RCC 7860 (cell line): ENCODE measurements around the gene ATXN7L1.

Experiments
- DNase-seq: peaks from one replicate; pipeline ENCODE4 v3.0.0-alpha.2; 2015; ENCODE audit warnings: low spot score
- FAIRE-seq: peaks from 2 replicates; lab custom pipeline; 2012; peaks lifted over from hg19 to GRCh38; lab: Jason Lieb, UNC

ATXN7L1 gene, protein sequence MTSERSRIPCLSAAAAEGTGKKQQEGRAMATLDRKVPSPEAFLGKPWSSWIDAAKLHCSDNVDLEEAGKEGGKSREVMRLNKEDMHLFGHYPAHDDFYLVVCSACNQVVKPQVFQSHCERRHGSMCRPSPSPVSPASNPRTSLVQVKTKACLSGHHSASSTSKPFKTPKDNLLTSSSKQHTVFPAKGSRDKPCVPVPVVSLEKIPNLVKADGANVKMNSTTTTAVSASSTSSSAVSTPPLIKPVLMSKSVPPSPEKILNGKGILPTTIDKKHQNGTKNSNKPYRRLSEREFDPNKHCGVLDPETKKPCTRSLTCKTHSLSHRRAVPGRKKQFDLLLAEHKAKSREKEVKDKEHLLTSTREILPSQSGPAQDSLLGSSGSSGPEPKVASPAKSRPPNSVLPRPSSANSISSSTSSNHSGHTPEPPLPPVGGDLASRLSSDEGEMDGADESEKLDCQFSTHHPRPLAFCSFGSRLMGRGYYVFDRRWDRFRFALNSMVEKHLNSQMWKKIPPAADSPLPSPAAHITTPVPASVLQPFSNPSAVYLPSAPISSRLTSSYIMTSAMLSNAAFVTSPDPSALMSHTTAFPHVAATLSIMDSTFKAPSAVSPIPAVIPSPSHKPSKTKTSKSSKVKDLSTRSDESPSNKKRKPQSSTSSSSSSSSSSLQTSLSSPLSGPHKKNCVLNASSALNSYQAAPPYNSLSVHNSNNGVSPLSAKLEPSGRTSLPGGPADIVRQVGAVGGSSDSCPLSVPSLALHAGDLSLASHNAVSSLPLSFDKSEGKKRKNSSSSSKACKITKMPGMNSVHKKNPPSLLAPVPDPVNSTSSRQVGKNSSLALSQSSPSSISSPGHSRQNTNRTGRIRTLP

DNA sequence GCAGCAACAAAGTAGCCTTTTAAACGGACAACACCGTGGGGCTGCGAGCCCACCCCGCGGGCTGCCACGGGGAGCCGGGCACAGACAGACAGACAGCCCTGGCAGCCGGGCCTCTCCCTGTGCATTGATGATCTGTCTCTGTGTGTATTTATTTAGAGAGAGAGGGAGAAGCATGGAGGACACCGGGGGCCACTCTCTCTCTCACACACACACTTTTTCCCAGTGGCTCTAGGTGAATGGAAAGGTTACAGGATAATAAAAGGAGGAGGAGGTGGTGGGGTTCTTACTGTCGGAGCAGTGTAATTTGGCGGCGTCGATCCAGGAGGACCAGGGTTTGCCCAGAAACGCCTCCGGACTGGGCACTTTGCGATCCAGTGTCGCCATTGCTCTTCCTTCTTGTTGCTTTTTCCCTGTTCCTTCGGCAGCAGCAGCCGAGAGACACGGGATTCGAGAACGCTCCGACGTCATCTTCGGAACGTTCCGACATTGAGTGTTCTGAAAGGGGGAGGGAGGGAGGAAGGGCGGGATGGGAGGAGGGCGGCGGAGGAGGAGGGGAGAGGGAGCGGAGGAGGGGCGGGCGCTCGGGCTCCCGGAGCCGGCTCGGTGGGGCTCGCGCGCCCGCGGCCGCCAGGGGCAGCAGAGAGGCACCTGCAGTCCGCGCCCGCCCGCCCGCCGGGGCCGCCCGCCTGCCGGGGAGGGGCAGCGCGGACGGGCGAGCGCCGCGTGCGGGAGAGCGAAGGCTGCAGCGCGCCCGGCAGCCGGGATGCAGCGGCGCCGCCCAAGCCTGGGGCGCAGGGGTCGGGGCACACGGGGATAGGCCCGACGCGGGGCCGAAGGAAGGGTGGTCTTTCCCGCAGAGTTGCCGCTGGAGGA lies at the start of gene ATXN7L1:
Gene ATXN7L1 (minus strand): TSS at position 509 of the 873 bp plus-strand sequence. CDS start 41 bp downstream, at position 468.
- peak; percentile 87 for DNase-seq
- FAIRE-seq, result no peak

DNA sequence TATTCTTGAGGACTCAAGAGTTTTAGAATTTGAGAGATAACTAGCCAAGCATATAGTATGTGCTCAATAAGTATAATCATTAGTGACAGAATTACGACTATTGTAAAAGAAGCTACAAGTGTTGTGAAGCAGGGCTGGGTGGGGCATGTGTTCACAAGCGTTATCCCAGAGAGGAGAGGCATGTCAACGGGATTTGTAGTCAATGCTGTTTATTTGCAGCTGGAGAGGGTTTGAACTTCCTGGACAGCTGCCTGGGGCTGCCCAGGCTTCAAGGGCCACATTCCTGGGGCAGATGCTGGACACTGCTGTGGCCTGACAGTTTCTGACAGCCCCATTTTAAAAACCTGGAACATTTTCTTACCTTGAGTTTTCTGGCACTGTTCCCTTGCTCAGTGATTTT lies 49.7 kb upstream of the ATXN7L1 start:
- no peak for DNase-seq
- no peak for FAIRE-seq

DNA sequence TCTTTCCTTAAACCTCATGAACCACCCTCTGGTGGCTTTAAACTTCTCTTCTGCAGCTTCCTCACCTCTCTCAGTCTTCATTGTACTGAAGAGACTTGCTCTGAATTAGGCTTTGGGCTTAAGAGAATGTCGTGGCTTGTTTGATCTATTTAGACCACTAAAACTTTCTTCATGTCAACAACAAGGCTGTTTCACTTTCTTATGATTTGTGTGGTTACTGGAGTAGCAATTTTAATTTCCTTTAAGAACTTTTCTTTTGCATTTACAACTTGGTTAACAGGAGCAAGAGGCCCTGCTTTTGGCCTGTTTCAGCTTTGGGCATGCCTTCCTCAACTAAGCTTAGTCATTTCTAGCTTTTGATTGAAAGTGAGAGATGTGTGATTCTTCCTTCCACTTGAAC lies 48.5 kb upstream of the ATXN7L1 start:
- no peak for FAIRE-seq
- DNase-seq, result no peak

DNA sequence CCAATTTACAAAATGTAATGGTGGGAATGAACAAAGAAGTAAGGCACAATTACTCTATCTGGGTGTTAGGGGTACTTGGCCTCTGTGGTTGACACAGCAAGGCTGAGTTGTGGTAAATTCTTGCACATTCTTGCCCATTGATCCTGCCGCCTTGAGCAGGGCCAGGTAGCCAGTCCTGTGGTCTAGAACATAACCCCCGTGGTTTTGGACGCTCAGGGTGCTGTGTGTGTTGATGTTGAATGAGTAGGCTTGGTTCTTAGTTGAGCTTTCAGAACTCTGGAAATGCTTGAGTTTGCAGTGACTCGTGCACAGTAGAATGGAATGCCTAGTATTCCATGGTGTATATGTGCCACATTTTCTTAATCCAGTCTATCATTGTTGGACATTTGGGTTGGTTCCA lies 44.4 kb upstream of the ATXN7L1 start:
- no peak for FAIRE-seq

DNA sequence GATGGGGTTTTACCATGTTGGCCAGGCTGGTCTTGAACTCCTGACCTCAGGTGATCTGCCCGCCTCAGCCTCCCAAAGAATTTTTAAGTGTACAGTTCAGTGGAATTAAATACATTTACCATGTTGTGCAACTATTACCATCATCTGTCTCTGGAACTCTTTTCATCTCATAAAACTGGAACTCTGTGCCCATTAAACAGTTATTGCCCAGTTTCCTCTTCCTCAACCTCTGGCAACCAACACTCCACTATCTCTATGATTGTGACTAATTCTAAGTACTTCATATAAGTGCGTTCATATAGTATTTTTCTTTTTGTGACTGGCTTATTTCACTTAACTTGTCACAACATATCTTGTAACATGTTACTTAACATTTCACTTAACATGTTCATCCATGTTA lies 41.3 kb upstream of the ATXN7L1 start:
- FAIRE-seq, result no peak

More for the DNA sequence above, 44.4 kb upstream of the ATXN7L1 start:
- DNase-seq, result no peak

DNA sequence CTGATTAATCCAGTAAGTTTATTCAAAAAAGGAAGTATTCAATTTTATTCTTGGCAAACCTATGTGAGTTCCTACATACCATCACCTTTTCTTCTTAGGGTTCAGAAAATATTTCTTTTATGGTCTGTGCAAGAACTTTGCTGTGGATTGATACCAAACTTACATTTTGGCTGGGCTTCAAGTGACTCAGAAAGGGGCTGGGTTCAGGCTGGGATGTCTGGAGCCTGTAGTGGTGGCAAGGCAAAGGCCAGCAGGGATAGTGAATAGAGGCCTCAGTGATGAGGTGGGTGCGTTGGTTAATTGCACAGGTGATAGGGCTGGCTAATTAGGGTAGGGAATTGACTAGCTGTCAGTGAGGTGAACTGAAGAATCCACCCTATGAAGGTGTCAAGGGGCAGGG lies 40.2 kb upstream of the ATXN7L1 start:
- DNase-seq, result no peak
- FAIRE-seq, result no peak

More for the DNA sequence above, 41.3 kb upstream of the ATXN7L1 start:
- DNase-seq, result no peak

DNA sequence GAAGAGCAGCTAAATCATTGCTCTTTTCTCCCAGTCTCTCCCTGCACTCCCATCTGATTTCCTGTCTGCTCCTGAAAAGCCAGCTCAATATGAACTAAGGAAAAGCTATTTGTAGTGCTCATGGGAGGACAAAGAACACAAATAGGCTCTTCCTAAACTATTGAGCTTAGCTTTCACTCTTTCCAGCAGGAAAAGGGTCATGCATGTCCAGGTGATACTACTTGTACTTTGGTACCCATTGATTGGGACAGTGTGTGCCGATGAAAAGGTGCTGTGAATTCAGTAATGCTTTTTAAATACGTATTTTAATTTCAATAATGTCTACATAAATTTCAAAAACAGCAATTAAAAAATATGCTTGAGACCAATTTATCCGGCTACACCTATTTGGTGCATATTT lies 37.5 kb upstream of the ATXN7L1 start:
- FAIRE-seq (no peak), DNase-seq (no peak)

DNA sequence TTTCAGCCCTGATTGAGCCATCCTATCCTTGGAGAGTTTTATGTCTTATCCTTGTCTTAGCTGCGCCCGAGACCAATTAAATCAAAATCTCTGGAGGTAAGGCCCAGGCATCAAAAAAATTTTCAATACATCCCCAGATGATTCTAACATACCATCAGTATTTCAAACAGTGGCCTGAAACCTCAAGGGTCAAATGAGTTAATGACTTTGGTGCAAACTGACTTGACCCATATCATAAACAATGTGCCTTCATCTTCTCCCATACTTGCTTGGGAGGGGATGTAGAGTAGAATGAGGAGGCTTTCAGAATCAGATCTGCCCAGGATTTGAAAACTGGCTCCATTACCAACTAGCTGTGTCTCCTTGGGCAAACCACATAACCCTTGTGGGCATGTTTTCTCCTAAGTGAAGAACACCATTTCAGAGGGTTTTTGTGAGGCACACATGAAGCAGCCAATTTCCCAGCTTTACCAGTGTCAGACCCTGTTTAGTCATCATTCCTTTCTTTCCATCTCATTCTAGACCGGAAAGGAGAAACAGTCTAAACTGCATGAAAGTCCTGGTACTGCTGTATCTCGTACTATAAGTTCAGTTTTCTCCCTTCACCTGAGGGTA lies 35.7 kb upstream of the ATXN7L1 start:
- DNase-seq (no peak), FAIRE-seq (no peak)

DNA sequence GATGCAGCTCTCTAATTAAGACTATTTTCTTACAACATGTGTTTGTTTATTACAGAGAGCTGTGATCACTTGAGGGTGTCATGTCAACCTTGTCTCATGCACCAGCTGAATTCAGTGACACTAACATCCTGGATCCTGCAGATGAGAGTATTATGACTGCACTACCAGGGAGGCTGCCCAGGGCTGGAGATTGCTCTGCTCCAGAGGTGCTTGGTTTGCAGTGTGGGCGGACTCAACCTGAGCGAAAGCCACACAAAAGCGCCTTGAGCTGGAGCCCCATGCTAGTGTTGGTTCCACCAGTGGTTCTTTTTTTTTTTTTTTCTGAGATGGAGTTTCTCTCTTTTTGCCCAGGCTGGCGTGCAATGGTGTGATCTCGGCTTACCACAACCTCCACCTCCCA lies 33.8 kb upstream of the ATXN7L1 start:
- FAIRE-seq, result no peak
- no peak for DNase-seq

DNA sequence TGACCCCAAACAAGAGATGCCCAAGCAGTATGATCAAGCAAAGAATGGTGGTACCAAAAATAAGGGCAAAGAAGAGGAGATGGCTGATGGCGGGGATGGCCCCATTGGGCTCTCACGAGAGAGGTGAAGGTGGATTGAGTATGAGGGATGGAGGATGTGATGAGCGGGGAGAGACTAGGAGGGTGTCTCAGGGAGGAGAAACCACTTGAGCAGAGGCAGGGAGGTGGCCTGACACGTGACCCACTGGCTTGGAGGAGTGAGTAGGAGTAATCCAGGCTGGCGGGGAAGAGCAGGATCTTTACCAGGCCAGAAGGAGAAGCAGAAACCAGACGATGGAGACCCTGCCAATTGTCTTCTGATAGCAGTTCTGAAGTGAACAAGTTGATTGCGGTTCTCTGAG lies 33.3 kb upstream of the ATXN7L1 start:
- no peak for DNase-seq
- no peak for FAIRE-seq

DNA sequence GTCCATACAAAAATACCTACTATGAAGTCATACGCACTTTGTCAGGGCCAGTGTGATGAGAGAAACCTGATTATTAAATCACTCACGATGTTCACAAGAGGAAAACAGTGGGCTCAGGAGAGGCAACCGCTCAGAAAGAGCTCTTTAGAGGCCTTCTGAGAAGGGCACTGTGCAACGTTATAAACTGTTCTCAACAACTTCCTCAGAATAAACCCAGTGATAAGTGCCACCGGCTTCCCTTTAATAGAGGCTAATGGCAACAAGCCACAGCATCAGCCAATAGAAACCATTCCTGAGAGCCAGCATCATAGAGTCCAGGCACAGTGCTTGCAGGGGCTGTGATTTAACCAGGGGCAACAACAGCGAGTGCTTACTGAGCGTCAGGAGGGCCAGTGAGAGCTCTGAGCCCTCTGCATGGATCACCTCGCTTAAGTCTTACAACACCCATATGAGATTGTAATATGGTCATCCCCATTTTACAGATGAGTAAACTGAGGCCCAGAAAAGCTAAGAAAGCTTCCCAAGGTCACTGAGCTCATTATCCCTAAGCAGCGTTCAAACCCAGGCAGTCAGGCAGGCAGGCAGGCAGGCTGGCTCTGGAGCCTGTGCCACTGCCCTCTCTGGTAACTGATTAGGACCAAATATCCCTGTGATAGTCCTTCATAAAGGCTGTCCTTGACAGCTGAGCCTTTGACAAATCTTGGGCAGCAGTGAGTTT lies 30.9 kb upstream of the ATXN7L1 start:
- FAIRE-seq (no peak), DNase-seq (no peak)

DNA sequence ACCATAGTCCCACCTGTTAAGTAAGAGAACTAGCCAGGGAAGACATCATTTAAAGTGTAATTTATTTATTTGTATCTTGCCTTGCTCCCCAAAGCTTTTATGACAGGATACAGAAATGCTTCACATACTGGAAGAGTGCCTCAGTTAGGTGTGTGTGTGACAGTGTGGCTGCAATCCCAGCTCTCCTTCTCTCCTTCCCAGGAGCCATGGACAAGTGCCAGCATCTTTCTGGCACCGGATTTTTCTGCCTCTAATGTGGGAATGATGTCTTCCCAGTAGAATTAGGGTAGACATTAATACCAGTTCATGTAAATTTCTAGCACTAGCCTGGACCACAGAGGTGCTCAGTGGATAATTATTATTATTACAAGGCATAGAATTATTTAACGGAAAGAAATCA lies 30.3 kb upstream of the ATXN7L1 start:
- DNase-seq (no peak), FAIRE-seq (no peak)

DNA sequence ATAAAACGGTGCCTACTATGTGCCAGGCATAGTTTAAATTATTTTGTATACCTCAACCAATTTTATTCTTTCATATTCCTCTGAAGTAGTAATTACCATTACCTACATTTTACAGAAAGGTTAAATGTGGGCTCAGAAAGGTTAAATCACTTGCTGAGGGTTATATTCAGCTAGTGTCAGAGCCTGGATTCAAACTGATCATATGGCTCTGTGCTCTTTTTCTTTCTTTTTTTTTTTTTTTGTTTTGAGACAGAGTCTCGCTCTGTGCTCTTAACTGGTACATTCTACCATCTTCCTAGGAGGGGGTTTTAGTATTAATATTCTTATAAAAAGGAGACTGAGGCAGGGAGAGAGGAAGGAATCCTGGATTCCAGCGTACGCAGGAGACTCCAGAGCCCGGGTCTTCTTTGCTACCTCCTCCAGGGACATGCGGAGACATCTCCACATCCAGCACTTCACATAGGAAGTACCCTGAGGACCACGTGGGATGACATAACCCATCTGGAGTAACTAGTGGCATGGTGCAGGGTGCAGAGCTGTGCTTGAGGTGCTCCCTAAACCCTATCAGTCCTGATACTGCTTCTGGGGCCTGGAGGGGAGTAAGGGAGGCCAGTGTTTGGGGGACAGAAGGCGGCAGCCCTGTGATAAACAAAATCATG lies 29.6 kb upstream of the ATXN7L1 start:
- FAIRE-seq, result no peak
- DNase-seq, result no peak

DNA sequence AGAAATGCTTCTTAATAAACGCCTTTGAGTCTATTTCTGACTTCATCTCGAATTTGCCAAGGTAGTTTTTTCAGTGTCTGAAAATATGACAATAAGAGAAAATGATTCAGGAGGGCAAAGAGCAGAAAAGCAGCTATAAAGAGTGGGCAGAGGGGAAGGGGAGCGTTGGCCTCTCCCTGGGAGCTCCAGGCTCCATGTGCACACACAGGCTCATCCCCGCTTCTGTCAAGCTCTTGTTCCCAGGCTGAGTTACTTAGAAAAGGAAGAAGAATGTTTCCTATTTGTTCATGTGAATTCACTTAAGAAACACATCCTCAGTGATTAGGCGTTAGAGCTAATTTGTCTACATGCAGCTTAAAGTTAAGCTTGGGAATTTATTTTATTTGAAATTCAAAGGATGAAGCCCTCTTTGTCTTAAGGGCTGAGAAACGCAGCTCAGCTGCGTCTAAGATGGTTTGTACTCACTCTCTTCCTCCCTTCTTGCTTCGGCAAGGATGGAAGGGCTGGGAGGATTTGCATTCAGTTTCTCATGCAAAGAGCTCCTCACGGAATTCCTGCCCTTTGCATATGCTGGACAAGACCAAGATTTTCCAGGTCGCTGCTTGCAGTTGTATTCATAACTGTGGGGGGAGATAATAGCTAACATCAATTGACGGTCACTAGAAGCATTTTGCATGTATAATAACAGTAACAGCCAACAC lies 29.0 kb upstream of the ATXN7L1 start:
- DNase-seq (no peak), FAIRE-seq (no peak)

DNA sequence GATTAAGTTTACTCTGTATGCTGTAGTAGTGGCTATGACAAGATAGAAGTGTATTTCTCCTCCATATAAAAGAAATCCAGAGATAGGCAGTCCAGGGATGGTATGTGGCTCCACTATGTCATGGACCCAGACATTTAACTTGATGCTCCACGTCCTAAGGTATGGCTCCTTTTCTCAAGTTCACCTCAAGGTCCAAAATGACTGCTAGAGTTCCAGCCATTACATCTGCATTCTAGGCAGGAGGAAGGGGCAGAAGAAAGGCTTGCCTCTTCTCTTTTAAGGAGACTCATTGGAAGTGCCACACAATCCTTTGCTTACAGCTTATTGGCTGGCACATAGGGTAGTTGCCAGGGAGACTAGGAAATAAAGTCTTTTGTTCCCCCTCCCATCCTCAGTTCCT lies 27.7 kb upstream of the ATXN7L1 start:
- FAIRE-seq (no peak), DNase-seq (no peak)

DNA sequence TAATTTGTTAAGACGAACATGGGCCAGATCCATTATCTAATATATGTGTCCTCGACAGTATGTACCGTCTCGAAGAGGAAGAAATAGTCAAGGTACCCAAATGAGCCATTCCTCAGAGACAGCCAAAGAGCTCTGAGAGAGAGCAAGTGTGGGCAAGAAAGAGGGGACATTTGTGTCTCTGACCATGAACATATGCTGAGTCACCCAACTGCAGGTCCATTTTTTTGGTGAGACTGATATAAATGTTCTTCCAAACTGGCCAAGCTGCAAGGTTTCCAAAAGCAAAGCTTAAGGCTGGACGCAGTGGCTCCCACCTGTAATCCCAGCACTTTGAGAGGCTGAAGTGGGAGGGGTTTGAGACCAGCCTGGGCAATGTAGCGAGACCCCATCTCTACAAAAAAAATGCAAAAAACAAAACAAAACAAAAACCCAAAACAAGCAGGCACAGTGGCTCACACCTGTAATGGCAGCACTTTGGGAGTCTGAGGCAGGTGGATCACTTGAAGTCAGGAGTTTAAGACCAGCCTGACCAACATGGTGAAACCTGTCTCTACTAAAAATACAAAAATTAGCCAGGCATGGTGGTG lies 26.0 kb upstream of the ATXN7L1 start:
- FAIRE-seq, result no peak
- DNase-seq, result no peak

DNA sequence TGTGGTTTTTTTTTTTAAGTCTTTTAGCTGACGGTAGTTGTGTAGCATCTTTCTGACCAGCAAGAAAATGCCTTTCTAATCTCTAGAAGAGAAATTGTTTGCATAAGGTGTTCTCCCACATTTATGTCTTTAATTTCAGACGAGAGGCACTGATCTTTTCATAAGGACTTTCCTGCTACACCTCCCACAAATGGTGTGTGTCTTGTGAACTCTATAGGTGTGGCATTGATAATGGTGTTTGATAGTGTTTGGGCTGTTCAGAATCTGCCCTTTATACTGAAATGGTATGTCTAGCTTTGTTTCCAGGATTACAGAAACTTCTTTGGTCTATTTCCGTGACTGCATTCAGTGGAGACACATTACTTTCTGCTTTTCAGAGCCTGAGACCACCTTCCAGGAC lies 21.6 kb upstream of the ATXN7L1 start:
- FAIRE-seq, result no peak
- DNase-seq, result no peak

DNA sequence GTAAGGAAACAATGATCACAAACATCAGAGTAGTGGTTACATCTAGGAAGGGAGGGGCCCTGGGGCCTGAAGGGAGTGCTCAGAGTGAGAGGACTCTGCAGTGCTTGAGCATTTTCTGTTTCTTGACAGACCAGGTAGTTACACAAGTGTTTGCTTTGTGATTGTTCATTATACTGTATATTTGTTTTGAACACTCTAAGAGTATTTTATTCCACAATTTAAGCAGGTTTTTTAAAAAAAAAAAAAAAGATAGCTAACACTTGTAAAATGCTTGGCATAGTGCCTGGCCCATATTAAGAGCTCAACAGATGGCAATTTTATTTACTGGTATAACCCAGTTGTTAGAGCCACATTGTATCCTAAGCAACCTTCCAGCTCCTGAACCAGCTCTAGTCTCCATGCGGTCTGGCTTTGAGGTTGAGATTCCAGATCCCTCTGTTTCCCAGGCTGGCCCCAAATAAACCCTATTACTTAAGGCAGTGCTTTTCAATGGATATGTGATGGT lies 20.1 kb upstream of the ATXN7L1 start:
- DNase-seq, result no peak

More for the DNA sequence above, 20.1 kb upstream of the ATXN7L1 start:
- no peak for FAIRE-seq
